CD4-positive, alpha-beta T cell treated with Interleukin-21 for 1 hour (primary cell): ENCODE results near the gene SGPL1.

Experiments used
- DNase-seq: peaks from one replicate; pipeline ENCODE4 v3.0.0-alpha.2; 2020

Gene SGPL1

DNA sequence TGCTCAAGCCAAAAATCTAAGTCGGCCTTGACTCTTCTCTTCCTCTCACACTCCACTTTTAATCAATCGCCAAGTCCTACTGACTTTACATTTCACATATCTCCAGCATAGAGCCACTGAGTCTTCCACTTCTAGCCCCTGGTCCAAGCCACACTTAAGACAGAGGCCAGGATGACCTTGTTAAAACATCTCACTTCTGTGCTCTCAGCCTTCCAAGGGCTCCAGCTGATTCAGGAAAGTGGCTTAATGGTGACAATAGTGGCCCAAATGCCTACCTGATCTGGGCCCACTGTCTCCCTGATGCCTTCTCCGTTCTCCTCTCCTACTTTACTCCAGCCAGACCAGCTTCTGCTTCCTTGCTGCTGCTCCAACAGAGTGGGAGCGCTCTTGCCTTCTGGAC is 35.0 kb upstream of the SGPL1 start:
- DNase-seq: no peak

GRCh38 chr10:70781461-70782051 is 34.2 kb upstream of the SGPL1 start:
- DNase-seq: no peak

DNA sequence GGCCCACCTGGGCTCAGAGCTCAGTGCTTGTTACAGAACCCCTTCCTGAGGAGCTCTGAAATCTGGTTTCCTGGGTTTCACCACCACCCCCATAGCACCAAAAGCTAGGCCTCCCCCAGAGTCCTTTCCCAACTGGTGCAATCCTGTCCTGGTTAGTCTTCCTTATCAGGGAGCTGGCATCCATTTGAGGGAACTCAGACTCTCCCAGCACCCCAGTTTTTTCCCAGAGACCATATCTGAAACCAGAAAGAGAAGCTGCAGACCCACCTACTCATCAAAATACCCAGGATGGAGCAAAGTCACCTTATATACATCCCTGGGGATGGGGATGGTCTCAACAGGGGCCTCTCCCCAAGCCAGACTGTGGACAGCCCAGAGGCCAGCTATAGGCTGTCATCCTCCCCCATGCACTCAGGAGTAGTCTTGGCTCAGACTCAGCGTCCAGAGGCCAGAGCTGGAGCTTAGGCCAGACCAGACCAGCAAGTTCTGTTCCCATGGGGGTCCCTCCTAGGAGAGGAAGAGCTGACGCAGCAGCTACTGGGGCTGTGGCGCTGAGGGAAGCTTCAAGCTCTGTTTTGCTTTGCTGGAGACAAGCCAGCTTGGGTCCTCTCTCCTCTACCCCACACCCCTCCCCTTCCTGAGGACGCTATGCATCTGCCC is 33.5 kb upstream of the SGPL1 start:
- no peak for DNase-seq

GRCh38 chr10:70782746-70783680 is 32.7 kb upstream of the SGPL1 start:
- no peak for DNase-seq

GRCh38 chr10:70784016-70784415 is 31.7 kb upstream of the SGPL1 start:
- no peak for DNase-seq

DNA sequence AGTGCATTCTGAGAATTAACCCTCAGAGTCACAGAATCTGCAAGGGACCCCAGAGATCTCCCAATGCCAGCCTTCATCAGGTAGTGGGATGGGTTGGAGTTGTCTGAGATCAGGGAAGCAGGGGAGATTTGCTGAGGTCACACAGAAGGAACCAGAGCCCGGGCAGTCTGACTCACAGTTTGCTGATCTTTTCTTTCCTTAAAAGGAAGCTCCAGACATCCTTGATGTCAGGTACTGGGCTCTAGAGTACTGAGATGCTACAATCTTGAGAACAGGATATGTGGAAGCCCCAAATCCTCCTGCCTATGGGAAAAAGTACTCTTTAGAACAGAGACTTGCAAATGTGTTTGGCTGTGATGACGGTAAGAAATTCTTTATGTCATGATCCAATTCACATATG is 31.3 kb upstream of the SGPL1 start:
- DNase-seq: no peak

GRCh38 chr10:70785190-70785589 is 30.6 kb upstream of the SGPL1 start, which contains the start of gene TBATA:
TBATA (minus strand) TSS chr10:70785377; CDS start chr10:70783379, 1,998 bp downstream.
- peak; percentile 16 for DNase-seq

DNA sequence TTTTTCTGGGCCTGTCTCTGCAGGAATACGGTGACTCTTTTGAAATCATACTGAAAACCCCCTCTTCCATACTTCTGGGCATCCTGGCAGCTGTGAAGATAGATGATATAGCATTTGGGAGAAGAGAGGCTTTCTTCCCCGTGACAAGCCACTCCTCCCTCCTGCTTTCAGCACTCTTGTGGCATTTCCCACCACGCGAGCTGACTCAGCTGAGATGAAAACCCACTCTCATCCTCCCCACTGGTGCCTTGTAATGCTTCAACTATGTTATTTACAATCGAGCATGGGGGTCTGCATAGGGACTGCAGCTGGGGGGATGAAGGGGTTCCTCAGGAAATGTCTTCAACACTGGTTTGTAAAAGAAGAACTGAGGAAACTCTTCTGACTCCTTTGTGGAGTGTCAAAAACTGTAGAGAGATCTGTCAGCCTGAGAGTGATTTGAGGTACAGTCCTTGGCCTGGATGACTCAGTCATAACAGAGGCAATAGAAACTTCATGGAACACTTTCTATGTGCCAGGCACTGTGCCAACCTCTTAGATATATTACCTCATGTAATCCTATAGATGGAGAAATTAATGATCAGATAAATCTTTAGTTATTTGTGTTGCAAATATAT is 28.8 kb upstream of the SGPL1 start:
- no peak for DNase-seq

DNA sequence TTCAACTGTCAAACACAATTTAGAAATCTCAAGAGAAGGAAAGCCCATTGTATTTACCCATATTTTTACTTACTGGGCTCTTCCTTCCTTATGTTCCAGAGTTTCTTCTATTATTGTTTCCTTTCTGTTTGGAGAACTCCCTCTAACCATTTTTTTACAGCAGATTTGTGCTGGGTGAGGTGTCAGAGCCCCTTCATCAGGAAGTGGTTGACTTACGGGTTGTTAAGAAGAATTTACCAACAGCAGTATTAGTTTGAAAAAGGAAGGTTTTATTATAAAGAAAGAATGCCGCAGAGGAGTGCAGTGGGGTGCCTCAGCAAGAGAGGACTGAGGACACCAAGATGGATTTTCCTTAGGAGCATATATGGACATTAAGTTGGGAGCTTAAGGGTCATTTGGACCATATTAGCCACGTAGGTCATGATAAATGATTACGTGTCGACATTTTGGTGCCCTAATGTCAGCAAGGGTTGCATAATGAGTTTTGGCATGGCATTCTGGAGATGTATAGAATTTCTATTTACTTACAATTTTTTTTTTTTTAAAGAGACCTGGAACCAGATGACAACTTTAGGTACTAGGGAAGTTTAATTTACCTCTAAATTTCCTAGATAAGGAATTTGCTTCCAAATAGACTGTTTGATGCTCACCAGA is 24.2 kb upstream of the SGPL1 start:
- DNase-seq: no peak

- DNase-seq: no peak
These were observed 20.1 kb upstream of the SGPL1 start for GRCh38 chr10:70795613-70796012.

- no peak for DNase-seq
These were observed 17.9 kb upstream of the SGPL1 start for GRCh38 chr10:70797840-70798239.

DNA sequence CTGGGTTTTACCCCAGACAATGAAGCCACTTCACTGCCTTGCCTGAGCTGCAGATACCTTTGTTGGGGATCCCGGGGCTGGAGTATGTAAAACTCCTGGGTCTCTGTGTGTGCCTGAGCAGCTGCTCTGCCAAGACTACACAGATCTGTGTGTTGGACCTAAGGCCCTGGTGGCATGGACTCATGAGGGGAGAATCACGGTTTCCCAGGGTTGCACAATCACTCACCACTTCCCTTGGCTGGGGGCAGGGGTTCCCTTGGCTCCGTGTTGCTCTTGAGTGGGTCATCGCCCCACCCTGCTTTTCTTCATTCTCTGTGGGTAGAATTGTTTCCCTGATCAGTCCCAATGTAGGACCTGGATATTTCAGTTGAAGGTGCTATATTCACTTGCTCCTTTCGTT is 16.6 kb upstream of the SGPL1 start:
- DNase-seq: no peak

DNA sequence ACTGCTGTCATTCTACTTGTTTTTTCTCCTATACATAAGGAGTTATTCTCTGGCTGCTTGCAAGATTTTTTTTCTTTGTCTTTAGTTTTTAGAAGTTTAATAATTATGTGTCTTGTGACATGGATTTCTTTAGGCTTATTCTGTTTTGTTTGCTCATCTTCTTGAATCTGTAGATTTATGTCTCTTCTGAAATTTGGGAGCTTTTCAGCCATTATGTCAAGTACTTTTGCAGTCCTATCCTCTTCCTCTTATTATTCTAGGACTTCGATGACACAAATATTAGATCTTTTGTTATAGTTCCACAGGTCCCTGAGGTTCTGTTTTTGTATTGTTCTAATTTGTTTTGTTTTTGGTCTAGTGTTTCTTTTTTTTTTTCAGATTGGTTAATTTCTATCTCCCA is 13.9 kb upstream of the SGPL1 start:
- DNase-seq: no peak

DNA sequence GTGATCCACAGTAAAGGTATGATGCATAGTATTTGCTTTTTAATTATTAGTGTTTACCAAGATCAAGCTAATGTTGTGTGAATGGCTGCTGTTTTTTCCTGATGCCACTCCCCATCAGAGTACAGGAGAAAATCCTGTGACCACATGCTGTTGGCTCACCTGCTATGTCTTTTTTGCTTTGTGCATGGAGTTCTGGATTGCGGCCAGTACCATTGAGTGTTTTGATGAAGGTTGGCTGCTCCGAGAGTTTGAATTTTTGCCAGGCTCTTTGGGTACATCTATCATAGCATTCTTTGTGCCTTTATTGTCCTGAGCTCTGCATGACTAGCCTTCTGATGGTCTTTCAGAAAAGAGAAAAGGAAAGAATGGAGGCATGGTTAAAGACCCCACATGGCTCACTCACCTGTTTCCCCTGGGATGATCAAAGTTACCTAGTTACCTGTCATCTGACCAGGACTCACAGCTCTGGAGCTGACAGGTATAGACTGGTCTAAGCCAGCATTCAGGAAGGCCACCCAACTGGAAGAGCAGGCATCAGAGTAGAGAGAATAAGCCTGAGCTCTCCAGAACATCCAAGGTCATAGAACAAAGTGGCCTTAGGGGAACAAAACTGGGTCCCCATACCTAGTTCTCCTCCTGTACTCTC is 11.8 kb upstream of the SGPL1 start:
- no peak for DNase-seq

DNA sequence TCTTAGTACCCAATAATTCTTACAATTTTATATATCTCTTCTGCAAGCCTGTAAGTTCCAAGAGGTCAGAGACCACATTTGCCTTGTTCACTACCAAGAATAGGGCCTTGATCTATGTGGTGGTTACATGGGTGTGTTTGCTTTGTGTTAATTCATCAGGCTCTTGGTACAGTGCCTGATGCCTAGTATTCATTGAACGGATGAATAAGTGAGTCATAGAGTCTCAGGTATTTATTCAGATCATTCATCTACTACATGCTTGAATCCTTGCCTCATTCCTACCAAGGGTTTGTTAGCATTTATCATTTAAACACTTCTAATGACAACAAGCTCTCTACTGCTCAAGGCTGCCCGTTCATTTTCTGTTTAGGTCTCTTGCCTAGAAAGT is 11.3 kb upstream of the SGPL1 start:
- no peak for DNase-seq

DNA sequence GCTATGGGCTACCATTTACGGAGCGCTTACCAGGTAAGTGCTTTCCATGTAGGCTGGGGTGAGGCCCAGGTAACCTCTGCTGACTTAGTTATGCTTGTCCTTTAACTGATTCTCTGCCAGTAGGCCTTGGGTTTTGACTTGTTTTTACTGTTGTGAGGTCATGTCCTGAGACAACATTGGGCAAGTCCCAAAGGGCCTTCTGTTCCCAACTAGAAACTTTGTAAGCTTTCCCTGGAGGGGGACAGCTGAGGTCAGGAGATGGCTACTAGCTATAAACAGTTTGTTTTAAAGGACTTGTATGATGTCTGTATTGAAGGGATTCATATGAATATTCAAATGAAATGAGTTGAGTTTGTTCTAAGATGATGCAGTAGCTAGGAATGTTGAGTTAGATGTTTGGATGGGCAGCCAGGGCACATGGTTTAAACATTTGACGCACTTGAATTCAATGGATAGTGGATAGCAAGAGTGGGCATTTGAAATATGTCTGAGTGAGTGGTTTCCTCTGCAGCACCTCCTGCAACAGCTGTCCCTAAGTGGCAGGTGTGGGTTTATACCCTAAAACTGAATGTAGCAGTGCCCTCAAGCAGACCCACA is 10.0 kb upstream of the SGPL1 start:
- no peak for DNase-seq

DNA sequence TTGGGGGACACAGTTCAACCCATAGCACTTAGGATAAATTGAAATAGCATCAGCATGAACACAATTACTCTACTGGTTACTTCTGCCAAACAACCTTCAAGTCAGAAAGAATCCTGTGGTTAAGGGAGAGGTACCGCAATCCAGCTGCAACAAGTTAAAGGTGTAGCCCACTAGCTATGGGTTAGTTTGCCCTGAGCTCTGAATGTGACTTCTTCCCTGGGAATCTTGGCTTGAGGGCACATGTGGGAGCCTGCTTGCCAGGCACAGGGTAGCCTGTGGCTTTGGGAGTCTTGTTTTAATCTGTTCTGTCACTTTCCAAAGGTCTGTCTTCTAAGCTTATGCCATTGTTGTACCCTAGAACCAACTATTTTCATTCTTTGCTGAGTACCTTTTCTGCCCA is 8.9 kb upstream of the SGPL1 start:
- no peak for DNase-seq

DNA sequence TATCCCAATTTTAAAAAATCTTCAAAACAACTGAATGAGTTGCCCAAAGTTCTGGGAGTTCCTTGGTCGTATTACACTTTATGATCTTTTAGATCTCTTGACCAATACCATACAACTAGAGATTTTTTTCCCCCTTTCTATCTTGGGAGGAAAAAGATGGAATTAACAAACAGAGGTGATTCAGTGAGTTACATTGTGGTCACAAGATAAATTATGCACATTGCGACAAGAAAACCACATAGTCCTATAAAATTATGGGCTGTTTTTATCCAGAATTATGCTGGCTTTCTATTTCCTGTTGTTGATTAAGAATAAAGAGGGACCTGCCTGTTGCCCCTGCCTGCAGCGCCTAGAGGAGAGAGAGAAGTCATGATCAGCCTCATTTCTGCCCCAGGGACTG is 8.2 kb upstream of the SGPL1 start:
- no peak for DNase-seq

GRCh38 chr10:70809011-70809611 is 6.6 kb upstream of the SGPL1 start:
- DNase-seq: no peak

GRCh38 chr10:70809726-70810125 is 6.0 kb upstream of the SGPL1 start:
- DNase-seq: no peak

- DNase-seq: no peak
These were observed 4.8 kb upstream of the SGPL1 start for GRCh38 chr10:70810967-70811366.

- no peak for DNase-seq
These were observed 3.9 kb upstream of the SGPL1 start for GRCh38 chr10:70811881-70812280.
